HG03565 (cell line): ENCODE measurements around the gene NFATC4.

Experiments used
- ATAC-seq: cut with Tn5 transposase; IDR thresholded peaks from one replicate; pipeline ENCODE4 v1.9.1; 2021; ENCODE audit warnings: mild to moderate bottlenecking, moderate library complexity; ENCODE audit not compliant: unreplicated experiment

Gene NFATC4

GRCh38 chr14:24427537-24428508 lies 59.8 kb downstream of the NFATC4 start:
- no peak for ATAC-seq

- no peak for ATAC-seq
These were observed 60.8 kb downstream of the NFATC4 start for GRCh38 chr14:24428628-24429394.
